Measurements from ENCODE around the gene CWC22.

Gene CWC22

GRCh38 chr2:179925713-179926112, 81.4 kb downstream of the CWC22 start:
- intact Hi-C loops (cut with micrococcal nuclease) = no loop called here
- H3K27me3 Mint-ChIP-seq = no peaks in the 10 kb centered on the region
- H3K9me3 Mint-ChIP-seq = peaks cover 50% of the 10 kb centered on the region
- no peak overlapping the region for H3K27ac Mint-ChIP-seq
- no peak overlapping the region for H3K4me3 Mint-ChIP-seq
- H3K4me1 Mint-ChIP-seq (ENCODE audit: low read depth) = no peaks in the 10 kb centered on the region
- H3K36me3 Mint-ChIP-seq (ENCODE audit: low read depth) = no peaks in the 10 kb centered on the region

- intact Hi-C loops (cut with micrococcal nuclease) = no loop called here
- H3K27me3 Mint-ChIP-seq = no peaks in the 10 kb centered on the region
These were observed 89.8 kb downstream of the CWC22 start for GRCh38 chr2:179917272-179917671.

GRCh38 chr2:179915395-179915992, 91.6 kb downstream of the CWC22 start:
- H3K27ac Mint-ChIP-seq = no peak overlapping the region
- H3K27me3 Mint-ChIP-seq = no peaks in the 10 kb centered on the region
- H3K4me3 Mint-ChIP-seq = no peak overlapping the region
- intact Hi-C loops (cut with micrococcal nuclease) = no loop called here
- H3K4me1 Mint-ChIP-seq (ENCODE audit: low read depth) = no peaks in the 10 kb centered on the region
- H3K9me3 Mint-ChIP-seq = no peaks in the 10 kb centered on the region
- no peaks in the 10 kb centered on the region for H3K36me3 Mint-ChIP-seq (ENCODE audit: low read depth)

More at GRCh38 chr2:179917272-179917671, 89.8 kb downstream of the CWC22 start:
- Mint-ChIP-seq H3K9me3 (no peaks in the 10 kb centered on the region), H3K36me3 (ENCODE audit: low read depth) (no peaks in the 10 kb centered on the region), H3K4me3 (no peak overlapping the region), H3K4me1 (ENCODE audit: low read depth) (no peaks in the 10 kb centered on the region), H3K27ac (no peak overlapping the region)

- H3K27ac Mint-ChIP-seq = no peak overlapping the region
These were observed 93.3 kb downstream of the CWC22 start for GRCh38 chr2:179913809-179914208.

GRCh38 chr2:179911569-179911968, 95.5 kb downstream of the CWC22 start:
- H3K27ac Mint-ChIP-seq = no peak overlapping the region
- no peaks in the 10 kb centered on the region for H3K9me3 Mint-ChIP-seq
- no peaks in the 10 kb centered on the region for H3K4me1 Mint-ChIP-seq (ENCODE audit: low read depth)
- no peaks in the 10 kb centered on the region for H3K36me3 Mint-ChIP-seq (ENCODE audit: low read depth)
- no peaks in the 10 kb centered on the region for H3K27me3 Mint-ChIP-seq
- intact Hi-C loops (cut with micrococcal nuclease) = no loop called here
- no peak overlapping the region for H3K4me3 Mint-ChIP-seq

More at GRCh38 chr2:179913809-179914208, 93.3 kb downstream of the CWC22 start:
- no peaks in the 10 kb centered on the region for H3K4me1 Mint-ChIP-seq (ENCODE audit: low read depth)
- no peaks in the 10 kb centered on the region for H3K36me3 Mint-ChIP-seq (ENCODE audit: low read depth)
- H3K4me3 Mint-ChIP-seq = no peak overlapping the region
- intact Hi-C loops (cut with micrococcal nuclease) = no loop called here
- no peaks in the 10 kb centered on the region for H3K9me3 Mint-ChIP-seq
- no peaks in the 10 kb centered on the region for H3K27me3 Mint-ChIP-seq

GRCh38 chr2:179910735-179911113, 96.4 kb downstream of the CWC22 start:
- Mint-ChIP-seq H3K36me3 (ENCODE audit: low read depth) (no peaks in the 10 kb centered on the region), H3K9me3 (no peaks in the 10 kb centered on the region), H3K4me1 (ENCODE audit: low read depth) (no peaks in the 10 kb centered on the region), H3K27ac (no peak overlapping the region), H3K27me3 (no peaks in the 10 kb centered on the region), H3K4me3 (no peak overlapping the region)
- intact Hi-C loops (cut with micrococcal nuclease) = no loop called here

- H3K9me3 Mint-ChIP-seq = no peaks in the 10 kb centered on the region
- no peak overlapping the region for H3K27ac Mint-ChIP-seq
- H3K27me3 Mint-ChIP-seq = no peaks in the 10 kb centered on the region
- no peaks in the 10 kb centered on the region for H3K4me1 Mint-ChIP-seq (ENCODE audit: low read depth)
- H3K4me3 Mint-ChIP-seq = no peak overlapping the region
- H3K36me3 Mint-ChIP-seq (ENCODE audit: low read depth) = no peaks in the 10 kb centered on the region
- intact Hi-C loops (cut with micrococcal nuclease) = no loop called here
These were observed 97.0 kb downstream of the CWC22 start for GRCh38 chr2:179909845-179910734.

- H3K4me3 Mint-ChIP-seq = no peak overlapping the region
- no peak overlapping the region for H3K27ac Mint-ChIP-seq
- H3K4me1 Mint-ChIP-seq (ENCODE audit: low read depth) = no peaks in the 10 kb centered on the region
- H3K27me3 Mint-ChIP-seq = no peaks in the 10 kb centered on the region
- intact Hi-C loops (cut with micrococcal nuclease) = no loop called here
- H3K36me3 Mint-ChIP-seq (ENCODE audit: low read depth) = no peaks in the 10 kb centered on the region
- H3K9me3 Mint-ChIP-seq = no peaks in the 10 kb centered on the region
These were observed 106.4 kb downstream of the CWC22 start for GRCh38 chr2:179900655-179901054.

- Mint-ChIP-seq H3K9me3 (no peaks in the 10 kb centered on the region), H3K4me3 (no peak overlapping the region), H3K27me3 (no peaks in the 10 kb centered on the region), H3K27ac (no peak overlapping the region), H3K36me3 (ENCODE audit: low read depth) (no peaks in the 10 kb centered on the region), H3K4me1 (ENCODE audit: low read depth) (no peaks in the 10 kb centered on the region)
- intact Hi-C loops (cut with micrococcal nuclease) = no loop called here
These were observed 107.4 kb downstream of the CWC22 start for GRCh38 chr2:179899666-179900065.

- Mint-ChIP-seq H3K36me3 (ENCODE audit: low read depth) (no peaks in the 10 kb centered on the region), H3K4me1 (ENCODE audit: low read depth) (no peaks in the 10 kb centered on the region), H3K27me3 (no peaks in the 10 kb centered on the region), H3K4me3 (no peak overlapping the region), H3K27ac (no peak overlapping the region), H3K9me3 (no peaks in the 10 kb centered on the region)
- intact Hi-C loops (cut with micrococcal nuclease) = no loop called here
These were observed 108.2 kb downstream of the CWC22 start for GRCh38 chr2:179898873-179899272.
